ENCODE measurements around the gene TPTE2. TPM values are rescaled to one million over a fixed set of nuclear protein-coding genes. Genes with fewer than 3 reads are reported as not detected.
"Not testable (repeated sequence)": the region's sequence is repeated elsewhere in the genome, so short reads cannot be mapped to it uniquely, and the experiment has no call there.

Gene TPTE2
- total RNA-seq, result 1 to 10 TPM in 1 of 4 donors, not detected in 3; 2.0 TPM

DNA sequence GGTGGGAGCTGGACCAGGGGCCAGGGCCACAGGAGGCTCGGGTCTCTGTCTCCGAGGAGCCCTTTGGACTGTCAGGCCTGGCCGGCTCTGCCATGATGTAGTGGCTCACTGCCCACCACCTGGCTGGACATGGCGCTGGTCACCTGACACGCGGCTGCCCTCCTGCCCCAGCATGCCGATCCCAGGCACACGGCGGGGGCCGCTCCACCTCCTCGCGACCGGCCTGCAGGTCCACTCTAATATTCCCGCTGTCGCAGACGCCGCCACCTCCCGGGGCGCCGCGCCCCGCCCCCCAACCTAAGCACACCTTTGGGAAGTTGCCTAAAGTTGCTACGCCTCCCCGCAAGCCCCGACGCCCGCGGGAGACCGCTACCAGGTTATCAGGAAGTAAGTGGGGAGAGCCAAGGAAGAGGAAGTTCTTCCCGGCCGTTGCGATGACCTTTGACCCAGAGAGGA, at the start of gene TPTE2:
Gene TPTE2, minus strand, starts transcription at position 406 of the 456 bp plus-strand sequence. CDS start 58,298 bp downstream, outside the sequence.
- not testable (repeated sequence) for H3K27me3 ChIP-seq; H3K4me3 ChIP-seq; H3K9me3 ChIP-seq; DNase-seq (ENCODE audit: low spot score in 2 of 2); H3K4me1 ChIP-seq; H3K36me3 ChIP-seq; H3K27ac ChIP-seq
- WGBS, 2 donors, result 91 to 92% methylated on average over 31 to 32 of the region's 32 CpGs

DNA sequence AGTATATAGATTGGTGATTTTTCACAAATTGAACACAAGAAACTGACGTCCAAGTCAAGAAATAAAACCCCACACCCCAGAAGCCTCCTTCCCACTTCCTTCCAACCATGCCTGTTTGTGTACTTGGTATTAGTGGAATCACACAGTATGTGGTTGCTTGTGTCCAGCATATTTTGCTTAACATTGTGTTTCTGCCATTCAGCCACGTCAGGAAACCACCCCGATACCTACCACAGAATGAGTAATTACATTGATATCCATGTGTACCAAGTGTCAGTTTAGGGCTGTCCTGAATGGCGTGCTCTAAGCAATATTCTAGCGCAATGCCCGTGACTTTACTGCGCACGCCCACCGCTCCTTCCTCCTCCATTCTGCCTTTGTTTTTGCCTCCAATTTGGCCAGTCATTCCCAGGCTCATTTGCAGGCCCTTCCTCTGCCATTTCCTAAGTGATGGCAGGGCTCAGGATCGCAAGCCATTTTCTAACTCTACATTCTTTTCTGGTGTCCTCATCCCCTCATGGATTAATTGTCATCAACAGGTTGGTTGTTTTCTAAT, 46.3 kb upstream of the TPTE2 start:
- no peaks in the 10 kb centered on the region for H3K36me3 ChIP-seq
- TF ChIP-seq, protein P1, sequence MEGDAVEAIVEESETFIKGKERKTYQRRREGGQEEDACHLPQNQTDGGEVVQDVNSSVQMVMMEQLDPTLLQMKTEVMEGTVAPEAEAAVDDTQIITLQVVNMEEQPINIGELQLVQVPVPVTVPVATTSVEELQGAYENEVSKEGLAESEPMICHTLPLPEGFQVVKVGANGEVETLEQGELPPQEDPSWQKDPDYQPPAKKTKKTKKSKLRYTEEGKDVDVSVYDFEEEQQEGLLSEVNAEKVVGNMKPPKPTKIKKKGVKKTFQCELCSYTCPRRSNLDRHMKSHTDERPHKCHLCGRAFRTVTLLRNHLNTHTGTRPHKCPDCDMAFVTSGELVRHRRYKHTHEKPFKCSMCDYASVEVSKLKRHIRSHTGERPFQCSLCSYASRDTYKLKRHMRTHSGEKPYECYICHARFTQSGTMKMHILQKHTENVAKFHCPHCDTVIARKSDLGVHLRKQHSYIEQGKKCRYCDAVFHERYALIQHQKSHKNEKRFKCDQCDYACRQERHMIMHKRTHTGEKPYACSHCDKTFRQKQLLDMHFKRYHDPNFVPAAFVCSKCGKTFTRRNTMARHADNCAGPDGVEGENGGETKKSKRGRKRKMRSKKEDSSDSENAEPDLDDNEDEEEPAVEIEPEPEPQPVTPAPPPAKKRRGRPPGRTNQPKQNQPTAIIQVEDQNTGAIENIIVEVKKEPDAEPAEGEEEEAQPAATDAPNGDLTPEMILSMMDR (IDR thresholded peaks at IDR 0.05), result no peak
- no peak for TF ChIP-seq POLR2A (IDR thresholded peaks at IDR 0.05)
- TF ChIP-seq EP300 (IDR thresholded peaks at IDR 0.05), result no peak
- 93 to 96% methylated on average over 10 of the region's 10 CpGs for WGBS, 2 donors
- H3K9me3 ChIP-seq, result peaks cover 0 to 23% (median 0%) of the 10 kb centered on the region in 4 donors
- H3K27me3 ChIP-seq, result peaks cover 0 to 14% of the 10 kb centered on the region in 2 donors
- no peak overlapping the region for H3K27ac ChIP-seq
- H3K4me3 ChIP-seq, result no peak overlapping the region
- H3K4me1 ChIP-seq, result peaks cover 0 to 2% (median 0%) of the 10 kb centered on the region in 4 donors
- DNase-seq (ENCODE audit: low spot score in 2 of 2), result no peak

DNA sequence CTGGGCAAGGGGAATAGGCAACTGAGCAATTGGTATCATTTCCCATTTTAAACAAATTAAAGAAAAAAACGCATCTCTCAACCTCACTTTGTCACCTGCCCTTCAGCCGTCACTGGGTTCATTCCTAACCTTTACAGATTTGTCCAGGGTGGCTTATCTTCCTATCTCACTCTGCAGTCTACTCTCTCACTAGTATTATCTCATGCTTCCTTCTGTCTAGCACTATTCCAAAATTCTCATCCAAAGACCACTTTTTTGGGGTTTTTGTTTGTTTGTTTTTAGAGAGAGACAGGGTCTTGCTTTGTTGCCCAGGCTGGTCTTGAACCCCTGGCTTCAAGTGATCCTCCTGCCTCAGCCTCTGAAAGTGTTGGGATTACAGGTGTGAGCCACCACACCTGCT, 45.4 kb upstream of the TPTE2 start:
- peaks cover 0 to 21% (median 0%) of the 10 kb centered on the region in 4 donors for H3K9me3 ChIP-seq
- no peak for TF ChIP-seq POLR2A (IDR thresholded peaks at IDR 0.05)
- TF ChIP-seq, protein P1 (IDR thresholded peaks at IDR 0.05), result no peak
- no peak for TF ChIP-seq EP300 (IDR thresholded peaks at IDR 0.05)
- DNase-seq (ENCODE audit: low spot score in 2 of 2), result no peak
- no peak overlapping the region for H3K4me3 ChIP-seq
- peaks cover 0 to 11% (median 0%) of the 10 kb centered on the region in 4 donors for H3K4me1 ChIP-seq
- no peaks in the 10 kb centered on the region for H3K36me3 ChIP-seq
- H3K27ac ChIP-seq, result no peak overlapping the region
- H3K27me3 ChIP-seq, result peaks cover 0 to 19% of the 10 kb centered on the region in 2 donors
- 94% methylated on average over 2 of the region's 2 CpGs for WGBS, 2 donors

DNA sequence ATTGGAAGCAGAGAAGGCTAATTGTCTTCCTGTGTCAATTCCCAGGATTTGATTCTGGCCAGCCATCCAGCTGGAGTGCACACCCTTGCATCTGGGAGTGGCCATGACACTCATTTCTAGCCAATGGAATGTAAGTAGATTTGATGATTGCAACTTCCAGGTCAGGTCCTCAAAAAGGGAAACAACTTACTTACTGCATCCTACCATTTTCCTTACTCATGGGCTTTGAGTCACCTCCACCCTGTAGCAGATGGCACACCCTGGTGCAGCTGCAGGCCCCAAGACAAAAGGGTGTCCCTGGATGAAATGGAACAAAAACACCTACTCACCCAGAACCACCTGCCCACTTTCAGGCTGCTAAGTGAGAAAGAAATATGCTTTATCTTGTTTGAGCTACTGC, 44.8 kb upstream of the TPTE2 start:
- Histone ChIP-seq H3K27ac (no peak overlapping the region), H3K4me3 (no peak overlapping the region), H3K9me3 (peaks cover 0 to 18% (median 0%) of the 10 kb centered on the region in 4 donors), H3K4me1 (peaks cover 0 to 15% (median 0%) of the 10 kb centered on the region in 4 donors), H3K36me3 (no peaks in the 10 kb centered on the region), H3K27me3 (peaks cover 0 to 25% of the 10 kb centered on the region in 2 donors)
- TF ChIP-seq, protein P1 (IDR thresholded peaks at IDR 0.05), result no peak
- TF ChIP-seq POLR2A (IDR thresholded peaks at IDR 0.05) (no peak), EP300 (IDR thresholded peaks at IDR 0.05) (no peak)
- DNase-seq (ENCODE audit: low spot score in 2 of 2), result no peak

DNA sequence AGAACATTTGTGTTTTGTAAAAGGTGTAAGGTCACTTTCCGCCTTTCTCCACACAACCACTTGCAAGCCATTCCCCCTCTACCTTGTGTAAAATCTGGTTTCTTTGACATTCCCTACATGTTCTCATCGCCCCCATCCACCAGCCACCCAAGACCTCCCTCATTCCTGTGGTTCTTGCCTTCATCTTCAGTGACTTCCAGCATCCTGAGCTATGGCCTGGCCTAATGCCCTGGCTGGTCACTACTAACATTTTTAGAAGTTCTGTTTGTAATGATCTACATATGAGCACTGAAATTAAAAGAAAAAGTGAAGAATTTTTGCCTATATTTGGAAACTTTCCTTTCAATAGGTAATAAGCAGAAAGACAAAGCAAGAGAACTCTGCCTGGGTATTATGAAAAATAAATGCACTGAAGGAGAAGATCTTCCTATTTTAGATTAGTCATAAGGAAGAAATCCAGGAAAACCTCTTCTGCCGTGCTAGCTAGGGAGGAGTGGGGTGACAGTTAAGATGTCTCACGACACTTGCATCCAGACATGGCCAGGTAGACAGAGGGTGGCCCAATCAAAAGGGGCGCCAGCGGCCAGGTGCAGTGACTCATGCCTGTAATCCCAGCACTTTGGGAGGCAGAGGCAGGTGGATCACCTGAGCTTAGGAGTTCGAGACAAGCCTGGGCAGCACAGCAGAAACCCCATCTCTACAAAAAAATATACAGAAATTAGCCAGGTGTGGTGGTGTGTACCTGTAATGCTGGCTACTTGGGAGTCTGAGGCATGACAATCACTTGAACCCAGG, 44.0 kb upstream of the TPTE2 start:
- Histone ChIP-seq H3K36me3 (no peaks in the 10 kb centered on the region), H3K27me3 (peaks cover 0 to 28% of the 10 kb centered on the region in 2 donors), H3K27ac (no peak overlapping the region), H3K4me1 (peaks cover 0 to 15% (median 0%) of the 10 kb centered on the region in 4 donors), H3K9me3 (peaks cover 0 to 17% (median 0%) of the 10 kb centered on the region in 4 donors), H3K4me3 (no peak overlapping the region)
- 91% methylated on average over 7 of the region's 7 CpGs for WGBS, 2 donors
- no peak for DNase-seq (ENCODE audit: low spot score in 2 of 2)
- TF ChIP-seq, protein P1 (IDR thresholded peaks at IDR 0.05), result no peak
- TF ChIP-seq POLR2A (IDR thresholded peaks at IDR 0.05), result no peak
- TF ChIP-seq EP300 (IDR thresholded peaks at IDR 0.05), result no peak
